Uterus (tissue), 2 donors: ENCODE data around the gene RNASE8.

Experiments
- CTCF ChIP-seq, 4 experiments: fragments of 200-600 bp in 2 of 4; fragments of 450-650 bp in 2 of 4; sonication (generic) in 2 of 4; IDR thresholded peaks; one replicate each; pipeline ENCODE4 v1.5.1; 2016 to 2019; ENCODE audit warnings: antibody characterized with exemption in 4 of 4, mild to moderate bottlenecking in 2 of 4, moderate library complexity in 1 of 4
- POLR2A ChIP-seq, 2 donors: fragments of 450-650 bp; IDR thresholded peaks; one replicate each; pipeline ENCODE4 v1.6.1; 2016; ENCODE audit warnings: antibody characterized with exemption in 2 of 2, mild to moderate bottlenecking in 1 of 2, moderate library complexity in 1 of 2

GRCh38 chr14:21101802-21102413 lies 44.3 kb downstream of the RNASE8 start:
- no peak for TF ChIP-seq CTCF (IDR thresholded peaks at IDR 0.05)
- no peak for TF ChIP-seq POLR2A (IDR thresholded peaks at IDR 0.05)
